Measurements from ENCODE around the gene KIAA1671.

- no peak for TF ChIP-seq SPI1 (IDR thresholded peaks at IDR 0.05; ENCODE audit: borderline replicate concordance, low read depth, low read length)
- TF ChIP-seq TCF3 (CRISPR knock-in tag; IDR thresholded peaks at IDR 0.05), result no peak
Measured at GRCh38 chr22:25123677-25124076, 171.2 kb downstream of the KIAA1671 start.
